GM18873 (cell line): ENCODE results near the gene DNAJC28.
"Not testable (repeated sequence)": the region's sequence is repeated elsewhere in the genome, so short reads cannot be mapped to it uniquely, and the experiment has no call there.

Experiments
- ATAC-seq: cut with Tn5 transposase; IDR thresholded peaks from one replicate; pipeline ENCODE4 v1.9.1; 2021; ENCODE audit warnings: mild to moderate bottlenecking, moderate library complexity, moderate number of reproducible peaks; ENCODE audit not compliant: unreplicated experiment, low FRiP score

The DNAJC28 gene

DNA sequence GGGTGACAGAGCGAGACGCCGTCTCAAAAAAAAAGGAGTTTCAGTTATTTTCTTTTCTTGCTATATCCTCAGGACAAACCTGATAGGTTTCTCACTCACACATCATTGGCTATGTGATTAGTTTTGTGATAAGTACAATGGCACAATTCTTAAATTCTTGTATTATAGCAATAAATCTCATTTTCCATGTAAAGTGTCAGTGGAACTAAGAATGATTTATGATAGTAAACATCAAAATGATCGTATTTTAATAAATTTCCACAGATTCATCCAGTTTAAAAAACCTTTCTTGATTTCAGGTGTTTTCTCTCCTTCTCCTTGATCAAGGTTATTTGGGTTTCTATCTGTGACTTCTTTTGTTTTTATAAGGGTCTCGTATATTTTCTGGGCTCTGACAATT lies 3.5 kb downstream of the DNAJC28 start:
- no peak for ATAC-seq

DNA sequence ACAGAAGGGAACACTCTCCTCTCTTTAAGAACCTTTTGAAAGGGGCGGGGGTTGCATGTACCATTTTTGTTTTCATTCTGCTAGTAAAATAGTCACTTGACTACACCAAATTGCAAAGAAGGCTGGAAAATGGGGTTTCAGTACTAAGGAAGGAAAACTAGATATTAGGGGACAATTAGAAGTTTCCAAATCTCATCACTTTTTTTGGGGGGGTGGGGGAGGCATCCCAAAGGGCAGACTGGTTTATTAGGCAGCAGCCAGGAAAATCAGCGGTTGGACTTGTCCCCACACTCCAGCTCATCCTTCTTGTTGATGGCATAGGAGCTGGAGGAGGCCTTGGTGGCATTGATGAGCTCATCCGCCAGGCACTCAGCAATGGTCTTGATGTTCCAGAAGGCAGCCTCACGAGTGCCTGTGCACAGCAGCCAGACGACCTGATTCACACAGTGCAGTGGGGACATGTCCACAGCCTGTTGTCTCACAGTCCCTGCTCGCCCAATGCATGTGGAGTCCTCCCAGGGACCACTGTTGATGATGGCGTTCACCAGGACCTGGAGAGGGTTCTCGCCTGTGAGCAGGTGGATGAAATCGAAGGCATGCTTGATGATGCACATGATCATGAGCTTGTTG lies 10.1 kb downstream of the DNAJC28 start:
- no peak for ATAC-seq

DNA sequence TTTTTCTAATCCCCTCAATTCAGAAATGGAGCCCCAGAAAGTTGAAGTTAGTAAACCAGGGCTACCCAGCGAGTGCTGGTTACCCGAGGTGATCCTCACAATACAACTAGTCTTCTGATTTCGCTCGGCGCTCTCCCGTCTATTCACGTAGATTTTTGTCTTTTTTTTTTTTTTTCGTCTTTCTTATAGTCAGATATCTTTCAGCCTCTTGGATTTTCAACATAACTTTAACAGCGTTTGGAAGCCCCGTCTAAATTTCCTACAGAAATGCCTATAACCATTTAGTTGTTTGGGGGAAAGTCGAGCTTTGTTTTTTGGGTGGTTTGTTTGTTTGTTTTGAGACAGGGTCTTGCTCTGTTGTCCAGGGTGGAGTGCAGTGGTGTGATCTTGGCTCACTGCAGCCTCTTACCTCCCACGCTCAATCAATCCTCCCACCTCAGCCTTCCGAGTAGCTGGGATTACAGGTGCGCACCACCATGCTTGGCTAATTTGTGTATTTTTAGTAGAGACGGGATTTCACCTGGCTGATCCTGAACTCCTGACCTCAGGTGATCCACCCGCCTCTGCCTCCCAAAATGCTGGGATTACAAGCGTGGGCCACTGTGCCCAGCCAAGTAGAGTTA lies 10.9 kb downstream of the DNAJC28 start:
- no peak for ATAC-seq

GRCh38 chr21:33479679-33480480 lies 11.6 kb downstream of the DNAJC28 start, which contains the start of gene TMEM50B:
TMEM50B (minus strand) TSS chr21:33479974; CDS start chr21:33468885, 11,089 bp downstream.
- ATAC-seq: peak; percentile 85

GRCh38 chr21:33478935-33479678 lies 12.4 kb downstream of the DNAJC28 start:
- ATAC-seq: peak; percentile 22

- no peak for ATAC-seq
Measured at GRCh38 chr21:33478182-33478581, 13.3 kb downstream of the DNAJC28 start.

DNA sequence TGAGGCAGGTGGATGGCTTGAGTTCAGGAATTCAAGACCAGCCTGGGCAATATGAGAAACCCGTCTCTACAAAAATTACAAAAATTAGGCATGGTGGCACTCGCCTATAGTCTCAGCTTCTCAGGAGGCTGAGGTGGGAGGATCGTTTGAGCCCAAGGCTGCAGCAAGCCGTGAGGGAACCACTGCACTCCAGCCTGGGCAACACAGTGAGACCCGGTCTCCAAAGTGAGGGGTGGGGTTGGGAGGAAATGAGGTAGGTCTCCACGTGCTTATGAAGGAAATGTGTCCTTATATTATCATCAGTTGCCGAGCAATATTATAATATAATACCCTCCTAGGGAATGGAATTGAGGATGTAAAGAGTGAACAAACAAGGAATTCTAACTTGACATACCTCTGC lies 14.4 kb downstream of the DNAJC28 start:
- no peak for ATAC-seq

DNA sequence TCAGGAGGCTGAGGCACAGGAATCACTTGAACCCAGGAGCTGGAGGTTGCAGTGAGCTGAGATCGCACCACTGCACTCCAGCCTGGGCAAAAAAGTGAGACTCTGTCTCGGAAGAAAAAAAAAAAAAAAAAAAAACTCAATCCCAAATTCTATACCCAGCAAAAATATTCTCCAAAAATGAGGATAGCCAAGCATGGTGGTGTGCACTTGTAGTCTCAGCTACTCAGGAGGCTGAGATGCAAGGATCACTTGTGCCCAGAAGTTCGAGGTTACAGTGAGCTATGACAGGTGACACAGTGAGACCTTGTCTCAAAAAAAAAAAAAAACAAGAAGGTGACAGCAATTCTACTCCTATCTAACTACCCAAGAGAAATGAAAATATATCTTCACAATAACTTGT lies 18.2 kb downstream of the DNAJC28 start:
- ATAC-seq: no peak

DNA sequence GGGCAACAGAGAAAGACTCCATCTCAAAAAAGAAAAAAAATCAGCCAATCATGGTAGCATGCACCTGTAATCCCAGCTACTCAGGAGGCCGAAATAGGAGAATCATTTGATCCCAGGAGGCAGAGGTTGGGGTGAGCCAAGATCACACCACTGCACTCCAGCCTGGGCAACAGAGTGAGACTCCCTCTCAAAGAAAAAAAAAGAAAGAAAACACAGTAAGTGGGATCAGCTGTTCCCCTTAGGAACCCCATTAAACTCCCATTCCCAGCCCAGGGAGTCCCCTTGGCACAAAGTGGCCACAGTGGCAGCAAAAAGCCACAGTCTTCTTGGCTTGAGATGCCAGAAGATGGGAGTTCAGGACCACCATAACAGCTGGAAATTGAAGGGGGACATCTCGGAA lies 20.8 kb downstream of the DNAJC28 start:
- no peak for ATAC-seq

DNA sequence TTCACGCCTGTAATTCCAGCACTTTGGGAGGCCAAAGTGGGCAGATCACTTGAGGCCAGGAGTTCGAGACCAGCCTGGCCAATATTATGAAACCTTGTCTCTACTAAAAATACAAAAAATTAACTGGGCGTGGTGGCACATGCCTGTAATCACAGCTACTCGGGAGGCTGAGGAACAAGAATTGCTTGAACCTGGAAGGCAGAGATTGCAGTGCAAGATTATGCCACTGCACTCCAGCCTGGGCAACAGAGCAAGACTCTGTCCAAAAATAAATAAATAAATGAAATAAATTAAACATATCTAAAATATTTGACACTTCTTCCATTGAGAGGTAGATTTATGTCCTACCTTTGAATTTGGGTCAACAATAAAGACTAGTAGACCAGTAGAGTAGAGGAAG lies 22.3 kb downstream of the DNAJC28 start:
- ATAC-seq: not testable (repeated sequence)

- ATAC-seq: no peak
Measured at GRCh38 chr21:33461538-33462250, 29.8 kb downstream of the DNAJC28 start.

DNA sequence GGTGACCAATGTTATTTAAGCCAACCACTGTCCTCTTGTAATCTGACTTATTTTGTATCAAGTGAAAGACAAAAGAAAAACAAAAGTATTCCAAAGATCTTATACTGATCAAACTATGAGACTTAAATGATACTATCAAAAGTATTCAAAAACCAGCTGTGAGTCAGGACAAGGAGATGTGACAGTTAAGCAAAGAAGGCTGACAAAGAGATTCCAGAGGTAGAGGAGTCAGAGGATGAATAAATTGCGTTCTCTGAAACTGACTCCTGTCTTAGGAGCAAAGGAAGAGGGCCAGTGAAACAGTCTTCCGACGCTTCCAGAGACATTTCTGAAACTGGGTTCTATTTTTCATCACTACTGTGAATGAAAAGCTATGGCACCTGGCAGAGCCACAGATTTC lies 32.7 kb downstream of the DNAJC28 start:
- ATAC-seq: no peak

GRCh38 chr21:33455686-33456446 lies 35.6 kb downstream of the DNAJC28 start:
- ATAC-seq: no peak

- no peak for ATAC-seq
Measured at GRCh38 chr21:33452362-33452761, 39.2 kb downstream of the DNAJC28 start.

- ATAC-seq: no peak
Measured at GRCh38 chr21:33451634-33452071, 39.9 kb downstream of the DNAJC28 start.

- ATAC-seq: no peak
Measured at GRCh38 chr21:33449616-33450015, 41.9 kb downstream of the DNAJC28 start.

GRCh38 chr21:33446620-33447019 lies 44.9 kb downstream of the DNAJC28 start:
- ATAC-seq: not testable (repeated sequence)

GRCh38 chr21:33444499-33444898 lies 47.0 kb downstream of the DNAJC28 start:
- no peak for ATAC-seq

- no peak for ATAC-seq
Measured at GRCh38 chr21:33443194-33443593, 48.3 kb downstream of the DNAJC28 start.
